Gastrocnemius medialis (tissue), 4 donors: ENCODE measurements around the gene ARF1.

Source experiments
- CTCF ChIP-seq, 5 experiments: fragments of 450-650 bp in 3 of 5; fragments of 200-600 bp in 2 of 5; sonication (generic) in 2 of 5; IDR thresholded peaks in 4 of 5; conservative IDR thresholded peaks in 1 of 5; 1 replicate in 4 of 5; 2 replicates in 1 of 5; pipeline ENCODE4 v1.5.1; 2016 to 2019; ENCODE audit warnings: antibody characterized with exemption in 5 of 5, mild to moderate bottlenecking in 3 of 5, moderate library complexity in 3 of 5
- POLR2A ChIP-seq, 2 donors: fragments of 450-650 bp; IDR thresholded peaks; one replicate each; pipeline ENCODE4 v1.6.1; 2017; ENCODE audit warnings: antibody characterized with exemption in 2 of 2, mild to moderate bottlenecking in 2 of 2, moderate library complexity in 2 of 2

DNA sequence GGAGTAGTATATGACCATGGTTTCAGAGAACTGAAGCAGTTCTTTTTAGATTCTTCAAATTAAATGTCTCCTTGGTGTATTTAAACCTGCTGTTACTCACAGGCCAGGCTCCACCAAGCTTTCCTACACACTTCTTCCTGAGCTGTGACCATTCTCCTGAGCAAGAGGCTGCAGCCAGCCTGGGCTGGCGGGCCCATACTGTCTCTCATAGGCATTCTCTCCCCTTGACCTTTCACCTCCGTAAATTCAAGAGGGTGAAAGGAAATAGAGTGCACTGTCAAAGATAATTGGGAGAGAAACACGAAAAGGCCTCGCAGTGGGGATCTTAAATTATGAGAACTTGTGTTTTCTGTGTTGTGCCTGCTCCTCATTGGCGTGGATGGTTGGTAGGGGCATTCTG is 2.3 kb downstream of the ARF1 start:
- no peak for TF ChIP-seq CTCF (IDR thresholded peaks at IDR 0.05 in 4 of 5, conservative IDR thresholded peaks at IDR 0.05 in 1 of 5)
- no peak for TF ChIP-seq POLR2A (IDR thresholded peaks at IDR 0.05)
